MM.1S (cell line): ENCODE data around the gene NUP153.
"Not testable (repeated sequence)": the region's sequence is repeated elsewhere in the genome, so short reads cannot be mapped to it uniquely, and the experiment has no call there.

Experiments used
- EZH2 ChIP-seq: fragments of 300-600 bp; sonication (generic); optimal IDR thresholded peaks from 2 replicates; pipeline ENCODE3; 2017; ENCODE audit warnings: low read depth, mild to moderate bottlenecking, antibody characterized with exemption, low read length, mixed read lengths
- EZH2phosphoT487 ChIP-seq: fragments of 300-600 bp; sonication (generic); IDR thresholded peaks from 2 replicates; pipeline ENCODE4 v1.6.1; 2018; ENCODE audit warnings: antibody characterized with exemption, low read length
- TF ChIP-seq, protein P1 (sequence below): fragments of 300-600 bp; sonication (generic); IDR thresholded peaks from 2 replicates; pipeline ENCODE4 v1.5.1; 2016; ENCODE audit warnings: antibody characterized with exemption, low read length, mixed read lengths

DNA sequence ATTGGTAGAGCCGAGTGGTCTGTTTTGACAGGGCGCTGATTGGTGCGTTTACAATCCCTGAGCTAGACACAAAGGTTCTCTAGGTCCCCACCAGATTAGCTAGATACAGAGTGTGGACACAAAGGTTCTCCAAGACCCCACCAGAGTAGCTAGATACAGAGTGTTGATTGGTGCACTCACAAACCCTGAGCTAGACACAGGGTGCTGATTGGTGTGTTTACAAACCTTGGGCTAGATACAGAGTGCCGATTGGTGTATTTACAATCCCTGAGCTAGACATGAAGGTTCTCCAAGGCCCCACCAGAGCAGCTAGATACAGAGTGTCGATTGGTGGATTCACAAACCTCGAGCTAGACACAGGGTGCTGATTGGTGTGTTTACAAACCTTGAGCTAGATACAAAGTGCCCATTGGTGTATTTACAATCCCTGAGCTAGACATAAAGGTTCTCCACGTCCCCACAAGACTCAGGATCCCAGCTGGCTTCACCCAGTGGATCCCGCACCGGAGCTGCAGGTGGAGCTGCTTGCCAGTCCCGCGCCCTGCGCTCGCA is 38.1 kb upstream of the NUP153 start:
- TF ChIP-seq, protein P1, sequence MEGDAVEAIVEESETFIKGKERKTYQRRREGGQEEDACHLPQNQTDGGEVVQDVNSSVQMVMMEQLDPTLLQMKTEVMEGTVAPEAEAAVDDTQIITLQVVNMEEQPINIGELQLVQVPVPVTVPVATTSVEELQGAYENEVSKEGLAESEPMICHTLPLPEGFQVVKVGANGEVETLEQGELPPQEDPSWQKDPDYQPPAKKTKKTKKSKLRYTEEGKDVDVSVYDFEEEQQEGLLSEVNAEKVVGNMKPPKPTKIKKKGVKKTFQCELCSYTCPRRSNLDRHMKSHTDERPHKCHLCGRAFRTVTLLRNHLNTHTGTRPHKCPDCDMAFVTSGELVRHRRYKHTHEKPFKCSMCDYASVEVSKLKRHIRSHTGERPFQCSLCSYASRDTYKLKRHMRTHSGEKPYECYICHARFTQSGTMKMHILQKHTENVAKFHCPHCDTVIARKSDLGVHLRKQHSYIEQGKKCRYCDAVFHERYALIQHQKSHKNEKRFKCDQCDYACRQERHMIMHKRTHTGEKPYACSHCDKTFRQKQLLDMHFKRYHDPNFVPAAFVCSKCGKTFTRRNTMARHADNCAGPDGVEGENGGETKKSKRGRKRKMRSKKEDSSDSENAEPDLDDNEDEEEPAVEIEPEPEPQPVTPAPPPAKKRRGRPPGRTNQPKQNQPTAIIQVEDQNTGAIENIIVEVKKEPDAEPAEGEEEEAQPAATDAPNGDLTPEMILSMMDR, result not testable (repeated sequence)
- TF ChIP-seq EZH2phosphoT487, EZH2: not testable (repeated sequence)
